Omental fat pad (tissue), 4 donors: ENCODE data around the gene DLX1. TPM values are rescaled to one million over a fixed set of nuclear protein-coding genes. Genes with fewer than 3 reads are reported as not detected.

Source experiments
- ATAC-seq: fragments of 150-250 bp; one replicate; pipeline ENCODE4 v1.9.1; 2016; ENCODE audit warnings: mild to moderate bottlenecking, moderate library complexity; ENCODE audit not compliant: low FRiP score
- DNase-seq: peaks from one replicate; pipeline ENCODE4 v3.0.0-alpha.2; 2019; ENCODE audit warnings: low spot score
- CTCF ChIP-seq, 3 donors: fragments of 450-650 bp; IDR thresholded peaks; one replicate each; pipeline ENCODE4 v1.5.1; 2016 to 2017; ENCODE audit warnings: antibody characterized with exemption in 3 of 3, mild to moderate bottlenecking in 3 of 3, moderate library complexity in 2 of 3
- total RNA-seq, 4 donors: library from RNA; depleted of rRNA; stranded (reverse); fragments of >200 nt; gene quantifications; one replicate each; pipeline ENCODE4 v1.1.0, GENCODE V29; 2016

DLX1 gene
- total RNA-seq, 4 donors from 2014 or later, result 0.09 TPM; not detected in 3

GRCh38 chr2:172092716-172093415 is 7.6 kb downstream of the DLX1 start:
- no peak for ATAC-seq
- DNase-seq, result no peak

GRCh38 chr2:172093416-172094293 is 8.3 kb downstream of the DLX1 start:
- no peak for TF ChIP-seq CTCF (IDR thresholded peaks at IDR 0.05)
- ATAC-seq (no peak), DNase-seq (no peak)

More at GRCh38 chr2:172092716-172093415, 7.6 kb downstream of the DLX1 start:
- no peak for TF ChIP-seq CTCF (IDR thresholded peaks at IDR 0.05)

GRCh38 chr2:172094294-172095145 is 9.2 kb downstream of the DLX1 start:
- ATAC-seq, result no peak
- no peak for DNase-seq

GRCh38 chr2:172095146-172095904 is 10.0 kb downstream of the DLX1 start:
- peak; percentile 31 for ATAC-seq
- TF ChIP-seq CTCF (IDR thresholded peaks at IDR 0.05), result no peak
- no peak for DNase-seq

More at GRCh38 chr2:172094294-172095145, 9.2 kb downstream of the DLX1 start:
- no peak for TF ChIP-seq CTCF (IDR thresholded peaks at IDR 0.05)

GRCh38 chr2:172095905-172096625 is 10.8 kb downstream of the DLX1 start:
- DNase-seq (no peak), ATAC-seq (no peak)

More at GRCh38 chr2:172095905-172096625, 10.8 kb downstream of the DLX1 start:
- TF ChIP-seq CTCF (IDR thresholded peaks at IDR 0.05), result no peak
